CD4-positive, alpha-beta T cell (primary cell): ENCODE measurements around the gene FRRS1L. TPM values are rescaled to one million over a fixed set of nuclear protein-coding genes. Genes with fewer than 3 reads are reported as not detected.

ENCODE experiments used
- ATAC-seq: fragments of 200-7000 bp; cut with Tn5 transposase; one replicate; pipeline ENCODE4 v1.10.0; 2022; ENCODE audit warnings: mild to moderate bottlenecking; ENCODE audit not compliant: poor library complexity
- CTCF ChIA-PET: fragments of 350-600 bp; sonication (Branson Sonifier 250); formaldehyde crosslinking; loops from one replicate; lab custom pipeline; 2021; ENCODE audit warnings: antibody characterized with exemption, inconsistent platforms; lab: Charles Lee
- POLR2A ChIA-PET: fragments of 350-600 bp; sonication (Branson Sonifier 250); formaldehyde crosslinking; loops from one replicate; lab custom pipeline; 2021; ENCODE audit warnings: antibody characterized with exemption, inconsistent platforms; lab: Charles Lee
- DNase-seq, 14 experiments: peaks; one replicate each; pipeline ENCODE4 v3.0.0-alpha.2; 2013 to 2020; ENCODE audit warnings: mixed read lengths in 2 of 14
- H3K27ac ChIP-seq, 2 donors: one replicate each; pipeline versions ENCODE4 v1.5.1 to v1.7.0; 2013; ENCODE audit warnings: low read length in 2 of 2, low read depth in 1 of 2, mild to moderate bottlenecking in 1 of 2
- H3K27me3 ChIP-seq, 2 experiments: 1 replicate in 1 of 2; 2 replicates in 1 of 2; pipeline versions ENCODE4 v1.6.1 to v1.7.0; 2013; ENCODE audit warnings: low read length in 2 of 2, control low read depth in 1 of 2, mild to moderate bottlenecking in 1 of 2, moderate library complexity in 1 of 2; ENCODE audit not compliant: insufficient read depth in 2 of 2, control insufficient read depth in 1 of 2
- H3K36me3 ChIP-seq: one replicate; pipeline ENCODE4 v1.6.1; 2013; ENCODE audit warnings: low read length, control low read depth; ENCODE audit not compliant: insufficient read depth
- H3K4me1 ChIP-seq: one replicate; pipeline ENCODE4 v1.6.1; 2013; ENCODE audit warnings: low read length, control low read depth; ENCODE audit not compliant: insufficient read depth
- H3K4me3 ChIP-seq: one replicate; pipeline ENCODE4 v1.5.1; 2013; ENCODE audit warnings: mild to moderate bottlenecking, low read length, moderate library complexity
- H3K9me3 ChIP-seq, 2 experiments: 1 replicate in 1 of 2; 2 replicates in 1 of 2; pipeline versions ENCODE4 v1.6.1 to v1.7.0; 2013; ENCODE audit warnings: low read length in 2 of 2, mild to moderate bottlenecking in 2 of 2, control low read depth in 1 of 2, moderate library complexity in 1 of 2; ENCODE audit not compliant: control insufficient read depth in 1 of 2, insufficient read depth in 1 of 2
- H3K27ac Mint-ChIP-seq: one replicate; pipeline ENCODE4 v1.8.0; 2020; ENCODE audit warnings: mixed read lengths
- H3K27me3 Mint-ChIP-seq: one replicate; pipeline ENCODE4 v1.8.0; 2021; ENCODE audit warnings: mixed read lengths
- H3K36me3 Mint-ChIP-seq: one replicate; pipeline ENCODE4 v1.8.0; 2021; ENCODE audit warnings: low read depth, mixed read lengths
- H3K4me1 Mint-ChIP-seq: one replicate; pipeline ENCODE4 v1.8.0; 2021; ENCODE audit warnings: low read depth, mixed read lengths
- H3K4me3 Mint-ChIP-seq: one replicate; pipeline ENCODE4 v1.8.0; 2020; ENCODE audit warnings: mild to moderate bottlenecking, mixed read lengths
- H3K9me3 Mint-ChIP-seq: one replicate; pipeline ENCODE4 v1.8.0; 2020; ENCODE audit warnings: mixed read lengths
- CTCF ChIP-seq: fragments of 200-600 bp; IDR thresholded peaks from one replicate; pipeline ENCODE4 v1.8.0; 2022; ENCODE audit warnings: antibody characterized with exemption, mild to moderate bottlenecking
- intact Hi-C, 2 experiments: fragments of 100-400 bp; cut with DNase I in 1 of 2; cut with micrococcal nuclease in 1 of 2; formaldehyde crosslinking; loops; one replicate each; pipeline versions ENCODE4 v1.15.1 to v1.9.0; 2023 to 2025; cut with DNase I, micrococcal nuclease
- total RNA-seq, 174 experiments: library from RNA in 2 of 174; stranded (reverse) in 2 of 174; gene quantifications; one replicate each; pipeline ENCODE4 v1.2.3 and lab custom pipeline; 2021 to 2026

The FRRS1L gene
- total RNA-seq, 2 experiments from 2014 or later = not detected

- TF ChIP-seq CTCF = no peak
- peaks cover 0 to under 1% of the 10 kb centered on the region in 2 experiments for H3K27me3 ChIP-seq
- DNase-seq (no peak), ATAC-seq (no peak)
- no peaks in the 10 kb centered on the region for H3K36me3 ChIP-seq
- H3K9me3 ChIP-seq = peaks cover 4 to 6% of the 10 kb centered on the region in 2 experiments
- no peak overlapping the region for H3K4me3 Mint-ChIP-seq
- H3K27me3 Mint-ChIP-seq = peaks cover 18% of the 10 kb centered on the region
- H3K4me1 ChIP-seq = no peaks in the 10 kb centered on the region
- no peak overlapping the region for H3K4me3 ChIP-seq
- ChIA-PET POLR2A (interaction anchor here (0.9 kb wide), 1 partner anchor 62 kb away, joined by 3 read pairs; no protein-coding TSS in a partner anchor), CTCF (no interaction called here)
- intact Hi-C loops = no loop called here
- H3K9me3 Mint-ChIP-seq = peaks cover 4% of the 10 kb centered on the region
- no peak overlapping the region for H3K27ac Mint-ChIP-seq
- H3K4me1 Mint-ChIP-seq = no peaks in the 10 kb centered on the region
- no peaks in the 10 kb centered on the region for H3K36me3 Mint-ChIP-seq
- H3K27ac ChIP-seq = no peak overlapping the region
These were observed 8.4 kb downstream of the FRRS1L start for GRCh38 chr9:109158651-109159050.

GRCh38 chr9:109156708-109157107, 10.3 kb downstream of the FRRS1L start:
- peaks cover 4 to 14% of the 10 kb centered on the region in 2 experiments for H3K9me3 ChIP-seq
- no peak overlapping the region for H3K27ac ChIP-seq
- intact Hi-C loops = no loop called here
- H3K36me3 ChIP-seq = no peaks in the 10 kb centered on the region
- no peaks in the 10 kb centered on the region for H3K4me1 ChIP-seq
- no peaks in the 10 kb centered on the region for H3K27me3 ChIP-seq
- TF ChIP-seq CTCF = no peak
- POLR2A ChIA-PET = no interaction called here
- H3K27ac Mint-ChIP-seq = no peak overlapping the region
- peaks cover 6% of the 10 kb centered on the region for H3K27me3 Mint-ChIP-seq
- DNase-seq = no peak
- H3K36me3 Mint-ChIP-seq = no peaks in the 10 kb centered on the region
- H3K4me1 Mint-ChIP-seq = no peaks in the 10 kb centered on the region
- H3K9me3 Mint-ChIP-seq = peaks cover 10% of the 10 kb centered on the region
- no peak overlapping the region for H3K4me3 ChIP-seq
- ATAC-seq = no peak
- CTCF ChIA-PET = no interaction called here
- no peak overlapping the region for H3K4me3 Mint-ChIP-seq

GRCh38 chr9:109150925-109151545, 16.0 kb downstream of the FRRS1L start:
- no peaks in the 10 kb centered on the region for H3K36me3 Mint-ChIP-seq
- H3K4me1 Mint-ChIP-seq = no peaks in the 10 kb centered on the region
- no peak for ATAC-seq

More at GRCh38 chr9:109150925-109151545, 16.0 kb downstream of the FRRS1L start:
- H3K9me3 ChIP-seq = peaks cover 4 to 14% of the 10 kb centered on the region in 2 experiments
- no peak overlapping the region for H3K4me3 Mint-ChIP-seq
- no peak overlapping the region for H3K27ac Mint-ChIP-seq
- TF ChIP-seq CTCF = no peak
- no peaks in the 10 kb centered on the region for H3K27me3 ChIP-seq
- H3K27ac ChIP-seq = no peak overlapping the region
- H3K27me3 Mint-ChIP-seq = peaks cover 6% of the 10 kb centered on the region
- H3K4me3 ChIP-seq = no peak overlapping the region
- ChIA-PET CTCF (no interaction called here), POLR2A (no interaction called here)
- no peaks in the 10 kb centered on the region for H3K36me3 ChIP-seq
- intact Hi-C loops = no loop called here
- peaks cover 10% of the 10 kb centered on the region for H3K9me3 Mint-ChIP-seq
- no peak for DNase-seq
- no peaks in the 10 kb centered on the region for H3K4me1 ChIP-seq
